CD4-positive, CD25-positive, alpha-beta regulatory T cell (primary cell): ENCODE results near the gene SMIM30. TPM values are rescaled to one million over a fixed set of nuclear protein-coding genes. Genes with fewer than 3 reads are reported as not detected.

ENCODE experiments used
- ATAC-seq, 2 donors: fragments of 150-1000 bp; cut with Tn5 transposase; one replicate each; pipeline ENCODE4 v1.10.0; 2021; ENCODE audit warnings: low read depth in 2 of 2, moderate number of reproducible peaks in 2 of 2, moderate library complexity in 1 of 2
- DNase-seq, 3 donors: peaks; one replicate each; pipeline versions ENCODE4 v3.0.0 to v3.0.0-alpha.2; 2012 to 2022; ENCODE audit warnings: mixed read lengths in 1 of 3
- H3K27ac ChIP-seq: one replicate; pipeline ENCODE4 v1.7.0; 2013; ENCODE audit warnings: mild to moderate bottlenecking, low read length; ENCODE audit not compliant: insufficient read depth, poor library complexity, severe bottlenecking
- H3K27me3 ChIP-seq: one replicate; pipeline ENCODE4 v1.7.0; 2013; ENCODE audit warnings: low read length; ENCODE audit not compliant: control insufficient read depth, insufficient read depth
- H3K36me3 ChIP-seq: one replicate; pipeline ENCODE4 v1.7.0; 2013; ENCODE audit warnings: mild to moderate bottlenecking, low read length, moderate library complexity; ENCODE audit not compliant: control insufficient read depth, insufficient read depth
- H3K4me1 ChIP-seq: 2 replicates; pipeline ENCODE4 v1.7.0; 2013; ENCODE audit warnings: mild to moderate bottlenecking, low read length; ENCODE audit not compliant: insufficient read depth, control insufficient read depth, poor library complexity, severe bottlenecking
- H3K4me3 ChIP-seq: one replicate; pipeline ENCODE4 v1.7.0; 2013; ENCODE audit warnings: low read depth, mild to moderate bottlenecking, low read length, moderate library complexity
- H3K9me3 ChIP-seq, 2 experiments: 1 replicate in 1 of 2; 2 replicates in 1 of 2; pipeline ENCODE4 v1.7.0; 2013; ENCODE audit warnings: low read length in 2 of 2, mild to moderate bottlenecking in 1 of 2, moderate library complexity in 1 of 2; ENCODE audit not compliant: control insufficient read depth in 2 of 2
- H3K27ac Mint-ChIP-seq, 3 donors: one replicate each; pipeline ENCODE4 v1.8.0; 2020 to 2022; ENCODE audit warnings: mild to moderate bottlenecking in 3 of 3, mixed read lengths in 3 of 3, moderate library complexity in 2 of 3
- H3K27me3 Mint-ChIP-seq: one replicate; pipeline ENCODE4 v1.8.0; 2022; ENCODE audit warnings: mild to moderate bottlenecking, mixed read lengths
- H3K36me3 Mint-ChIP-seq: one replicate; pipeline ENCODE4 v1.8.0; 2020; ENCODE audit warnings: mixed read lengths
- H3K4me1 Mint-ChIP-seq, 4 donors: one replicate each; pipeline ENCODE4 v1.8.0; 2020 to 2022; ENCODE audit warnings: mixed read lengths in 4 of 4, mild to moderate bottlenecking in 1 of 4
- H3K4me3 Mint-ChIP-seq, 4 donors: one replicate each; pipeline ENCODE4 v1.8.0; 2020 to 2022; ENCODE audit warnings: mild to moderate bottlenecking in 4 of 4, mixed read lengths in 4 of 4, moderate library complexity in 3 of 4
- H3K9me3 Mint-ChIP-seq, 7 donors: one replicate each; pipeline ENCODE4 v1.8.0; 2020 to 2022; ENCODE audit warnings: mixed read lengths in 7 of 7, mild to moderate bottlenecking in 3 of 7, moderate library complexity in 2 of 7
- polyA plus RNA-seq, 4 donors: library from polyadenylated mRNA; unstranded; fragments of 300-500 nt; fragmentation: Illumina TruSeq; gene quantifications; one replicate each; pipeline ENCODE4 v1.2.3, GENCODE V29; 2021
- total RNA-seq: library from RNA; stranded (reverse); gene quantifications from one replicate; pipeline ENCODE4 v1.2.3, GENCODE V29; 2022

SMIM30 gene
- total and polyA plus RNA-seq, 5 donors from 2014 or later = 10.9 to 66.4 (median 49.1) TPM

DNA sequence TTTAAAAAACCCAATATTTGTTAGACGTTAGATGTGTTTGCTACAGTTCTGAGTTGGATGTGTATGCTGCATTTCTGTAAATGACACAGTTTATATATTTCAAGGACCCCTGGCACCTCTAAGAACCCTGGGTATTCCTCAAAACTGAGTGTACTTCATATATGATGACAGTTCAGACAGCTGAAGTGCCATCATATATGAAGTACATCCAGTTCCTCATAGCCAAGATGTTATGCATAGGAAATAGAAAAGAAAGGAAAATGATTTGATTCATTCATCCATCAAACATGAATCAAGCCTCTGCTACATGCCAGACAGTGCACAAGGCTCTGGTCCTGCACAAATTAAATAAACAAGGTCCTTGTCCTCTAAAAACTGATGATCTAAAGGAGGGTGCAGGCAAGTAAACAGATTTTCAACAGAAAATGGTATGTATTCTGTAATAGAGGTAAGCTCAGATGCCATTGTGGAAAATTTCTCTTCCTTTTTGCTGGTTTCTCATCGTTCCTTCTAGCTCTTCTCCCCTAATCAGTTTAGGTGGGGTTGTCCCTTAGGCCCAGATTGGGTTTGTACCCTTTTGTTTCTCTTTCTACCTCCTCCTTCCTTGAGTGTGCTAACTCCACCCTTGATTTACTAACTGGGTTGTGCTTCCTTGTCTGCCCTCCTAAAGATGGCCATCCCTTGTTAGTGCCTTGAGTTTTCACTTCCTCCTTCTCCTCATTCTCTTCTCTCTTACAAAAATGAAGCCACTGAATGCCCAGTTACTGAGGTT is 25.3 kb upstream of the SMIM30 start:
- Mint-ChIP-seq H3K27me3 (peaks cover 8% of the 10 kb centered on the region), H3K27ac (no peak overlapping the region), H3K9me3 (peaks cover 0 to 3% (median 0%) of the 10 kb centered on the region in 7 donors), H3K36me3 (no peaks in the 10 kb centered on the region), H3K4me1 (no peaks in the 10 kb centered on the region), H3K4me3 (no peak overlapping the region)
- ATAC-seq (no peak), DNase-seq (no peak)
- H3K4me1 ChIP-seq = no peaks in the 10 kb centered on the region
- no peak overlapping the region for H3K27ac ChIP-seq
- peaks cover 8% of the 10 kb centered on the region for H3K27me3 ChIP-seq
- no peaks in the 10 kb centered on the region for H3K36me3 ChIP-seq
- H3K9me3 ChIP-seq = no peaks in the 10 kb centered on the region
- no peak overlapping the region for H3K4me3 ChIP-seq

DNA sequence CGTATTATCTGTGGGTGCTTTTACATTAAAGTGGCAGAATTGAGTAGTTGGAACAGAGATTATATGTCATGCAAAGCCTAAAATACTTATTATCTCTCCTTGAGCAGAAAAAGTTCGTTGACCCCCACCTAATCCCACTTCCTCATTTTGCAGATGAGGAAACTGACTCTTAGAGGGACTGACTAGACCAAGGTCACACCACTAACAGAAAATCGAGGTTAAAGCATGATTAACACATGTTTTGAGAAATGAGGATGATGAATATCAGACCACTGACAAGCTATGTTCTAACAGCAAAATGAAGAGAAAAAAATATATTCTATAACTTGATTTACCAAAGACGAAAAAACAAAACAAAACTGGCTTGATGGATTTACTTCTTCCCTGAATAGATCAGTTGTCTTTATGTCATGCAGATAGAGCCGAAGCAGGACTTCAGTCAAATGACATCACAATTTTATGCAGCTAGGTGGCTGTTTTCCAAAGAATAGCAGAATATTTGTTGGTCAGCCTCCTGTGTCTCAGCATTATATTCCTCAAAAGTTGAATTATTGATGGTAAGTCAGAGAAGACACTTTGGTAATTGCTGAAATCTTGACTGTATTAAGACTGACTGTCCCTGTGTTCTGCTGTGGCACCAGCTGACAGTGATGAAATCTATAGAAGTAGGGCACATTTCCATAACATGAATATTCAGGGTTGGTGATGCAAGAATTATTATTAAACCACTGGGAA is 24.2 kb upstream of the SMIM30 start:
- no peak overlapping the region for H3K4me3 Mint-ChIP-seq
- no peaks in the 10 kb centered on the region for H3K4me1 ChIP-seq
- peaks cover 0 to 3% (median 0%) of the 10 kb centered on the region in 7 donors for H3K9me3 Mint-ChIP-seq
- no peaks in the 10 kb centered on the region for H3K4me1 Mint-ChIP-seq
- H3K9me3 ChIP-seq = no peaks in the 10 kb centered on the region
- no peak overlapping the region for H3K27ac ChIP-seq
- no peaks in the 10 kb centered on the region for H3K36me3 Mint-ChIP-seq
- no peak overlapping the region for H3K27ac Mint-ChIP-seq
- H3K4me3 ChIP-seq = no peak overlapping the region
- ATAC-seq = no peak
- H3K27me3 Mint-ChIP-seq = peaks cover 6% of the 10 kb centered on the region
- peaks cover 6% of the 10 kb centered on the region for H3K27me3 ChIP-seq
- no peaks in the 10 kb centered on the region for H3K36me3 ChIP-seq
- no peak for DNase-seq

DNA sequence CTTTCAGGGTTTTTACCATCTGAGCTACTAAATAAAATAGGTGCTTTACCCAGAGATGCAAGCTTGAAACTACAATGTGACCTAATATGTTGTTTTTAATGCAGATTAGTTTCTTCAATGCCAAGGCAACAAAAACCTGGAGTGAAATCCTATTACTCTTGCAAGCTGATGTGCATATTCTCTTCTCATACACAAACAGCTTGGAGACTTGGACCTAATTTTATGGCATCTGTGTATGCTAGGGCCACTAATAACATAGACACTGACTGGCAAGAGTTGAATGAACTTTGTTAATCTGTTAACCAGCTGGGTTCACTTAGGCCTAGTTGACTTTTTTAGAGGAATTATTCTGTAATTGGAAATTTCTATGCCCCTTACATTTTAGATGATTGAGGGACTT is 23.4 kb upstream of the SMIM30 start:
- Histone ChIP-seq H3K27ac (no peak overlapping the region), H3K4me3 (no peak overlapping the region), H3K36me3 (no peaks in the 10 kb centered on the region), H3K9me3 (no peaks in the 10 kb centered on the region), H3K4me1 (no peaks in the 10 kb centered on the region), H3K27me3 (peaks cover 4% of the 10 kb centered on the region)
- DNase-seq (no peak), ATAC-seq (no peak)
- Mint-ChIP-seq H3K36me3 (no peaks in the 10 kb centered on the region), H3K9me3 (peaks cover 0 to 3% (median 0%) of the 10 kb centered on the region in 7 donors), H3K27me3 (peaks cover 6% of the 10 kb centered on the region), H3K27ac (no peak overlapping the region), H3K4me1 (no peaks in the 10 kb centered on the region), H3K4me3 (no peak overlapping the region)

DNA sequence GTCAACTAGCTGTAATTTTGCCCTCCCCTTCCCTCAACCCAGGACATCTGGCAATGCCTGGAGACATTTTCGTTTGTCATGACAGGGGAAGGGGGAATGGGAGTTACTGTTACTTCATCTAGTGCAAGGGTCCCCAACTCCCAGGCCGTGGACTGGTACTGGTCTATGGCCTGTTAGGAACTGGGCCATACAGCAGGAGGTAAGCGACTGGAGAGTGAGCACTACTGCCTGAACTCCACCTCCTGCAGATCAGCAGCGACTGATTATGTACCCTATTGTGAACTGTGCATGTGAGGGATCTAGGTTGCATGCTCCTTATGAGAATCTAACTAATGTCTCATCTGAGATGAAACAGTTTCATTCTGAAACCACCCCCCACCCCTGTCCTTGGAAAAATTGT is 22.6 kb upstream of the SMIM30 start:
- no peak overlapping the region for H3K4me3 Mint-ChIP-seq
- no peak for ATAC-seq
- Histone ChIP-seq H3K4me1 (no peaks in the 10 kb centered on the region), H3K36me3 (no peaks in the 10 kb centered on the region), H3K27ac (no peak overlapping the region), H3K27me3 (peaks cover 5% of the 10 kb centered on the region), H3K4me3 (no peak overlapping the region), H3K9me3 (no peaks in the 10 kb centered on the region)
- no peak overlapping the region for H3K27ac Mint-ChIP-seq
- H3K9me3 Mint-ChIP-seq = peaks cover 0 to 3% (median 0%) of the 10 kb centered on the region in 7 donors
- no peaks in the 10 kb centered on the region for H3K4me1 Mint-ChIP-seq
- peaks cover 6% of the 10 kb centered on the region for H3K27me3 Mint-ChIP-seq
- no peaks in the 10 kb centered on the region for H3K36me3 Mint-ChIP-seq
- no peak for DNase-seq

DNA sequence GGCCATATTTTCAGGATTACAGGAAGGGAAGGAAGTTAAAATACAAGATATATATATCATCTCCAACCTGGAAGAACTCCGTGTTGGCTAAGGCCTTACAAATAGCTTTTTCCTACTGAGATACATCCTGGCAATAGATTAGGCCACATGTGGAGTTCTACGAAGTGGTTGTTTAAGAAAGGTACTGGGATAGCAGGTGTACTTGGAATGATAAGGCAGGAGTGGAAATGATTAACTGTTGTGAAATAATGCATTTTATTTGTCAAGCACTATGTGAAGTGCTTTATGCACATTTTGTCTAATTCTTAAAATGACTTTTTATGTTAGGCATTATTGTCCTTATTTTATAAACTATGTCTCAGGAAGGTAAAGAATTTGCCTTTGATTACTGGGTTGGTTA is 18.9 kb upstream of the SMIM30 start:
- ATAC-seq (no peak), DNase-seq (no peak)
- Histone ChIP-seq H3K4me3 (no peak overlapping the region), H3K27me3 (peaks cover 2% of the 10 kb centered on the region), H3K4me1 (no peaks in the 10 kb centered on the region), H3K27ac (no peak overlapping the region), H3K36me3 (no peaks in the 10 kb centered on the region), H3K9me3 (no peaks in the 10 kb centered on the region)
- Mint-ChIP-seq H3K27me3 (no peaks in the 10 kb centered on the region), H3K4me3 (no peak overlapping the region), H3K36me3 (no peaks in the 10 kb centered on the region), H3K9me3 (no peaks in the 10 kb centered on the region), H3K4me1 (no peaks in the 10 kb centered on the region), H3K27ac (peak overlapping the region in 1 of 3 donors; percentile 4)

DNA sequence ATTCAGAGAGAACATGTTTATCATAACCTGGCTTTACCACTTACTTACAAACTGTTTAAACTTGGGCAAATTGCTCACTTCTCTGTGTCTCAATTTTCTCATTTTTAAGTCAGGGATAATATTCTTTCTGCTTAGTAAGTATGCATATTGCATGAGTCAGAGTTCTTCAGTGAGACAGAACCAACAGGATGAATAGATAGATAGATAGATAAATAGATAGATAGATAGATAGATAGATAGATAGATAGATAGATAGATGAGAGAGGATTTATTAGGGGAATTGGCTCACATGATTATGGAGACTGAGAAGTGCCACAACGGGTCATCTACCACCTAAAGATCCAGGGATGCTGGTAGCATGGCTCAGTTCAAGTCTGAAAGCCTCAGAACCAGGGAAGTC is 15.7 kb upstream of the SMIM30 start:
- no peaks in the 10 kb centered on the region for H3K36me3 ChIP-seq
- H3K4me3 ChIP-seq = no peak overlapping the region
- Mint-ChIP-seq H3K4me3 (no peak overlapping the region), H3K36me3 (no peaks in the 10 kb centered on the region), H3K27me3 (no peaks in the 10 kb centered on the region), H3K27ac (no peak overlapping the region), H3K4me1 (no peaks in the 10 kb centered on the region), H3K9me3 (peaks cover 0 to 2% (median 0%) of the 10 kb centered on the region in 7 donors)
- no peaks in the 10 kb centered on the region for H3K9me3 ChIP-seq
- DNase-seq (no peak), ATAC-seq (no peak)
- no peaks in the 10 kb centered on the region for H3K4me1 ChIP-seq
- H3K27me3 ChIP-seq = peaks cover 5% of the 10 kb centered on the region
- no peak overlapping the region for H3K27ac ChIP-seq

DNA sequence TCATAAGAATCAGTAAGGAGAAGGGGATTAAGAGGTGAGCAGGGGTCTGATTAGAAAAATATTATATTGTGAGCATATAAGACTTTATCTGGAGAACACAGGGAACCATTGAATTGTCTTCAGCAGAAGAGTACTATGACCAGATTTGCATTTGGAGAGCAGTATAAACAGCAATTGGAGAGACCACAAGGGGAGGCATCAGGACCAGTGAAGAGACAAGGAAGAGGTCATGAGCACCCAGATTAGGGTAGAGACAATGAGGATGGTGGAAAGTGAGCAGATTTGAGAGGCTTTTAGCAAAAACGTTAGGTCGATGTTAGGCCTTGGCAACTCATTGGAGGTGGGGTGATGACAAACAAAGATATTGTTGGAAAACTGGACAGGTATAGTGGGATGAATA is 13.0 kb upstream of the SMIM30 start:
- ATAC-seq = no peak
- no peaks in the 10 kb centered on the region for H3K36me3 Mint-ChIP-seq
- Histone ChIP-seq H3K27me3 (peaks cover 3% of the 10 kb centered on the region), H3K27ac (no peak overlapping the region), H3K9me3 (no peaks in the 10 kb centered on the region), H3K36me3 (no peaks in the 10 kb centered on the region), H3K4me3 (no peak overlapping the region), H3K4me1 (no peaks in the 10 kb centered on the region)
- H3K27me3 Mint-ChIP-seq = no peaks in the 10 kb centered on the region
- H3K27ac Mint-ChIP-seq = no peak overlapping the region
- peaks cover 0 to 2% (median 0%) of the 10 kb centered on the region in 7 donors for H3K9me3 Mint-ChIP-seq
- no peak overlapping the region for H3K4me3 Mint-ChIP-seq
- DNase-seq = no peak
- H3K4me1 Mint-ChIP-seq = no peaks in the 10 kb centered on the region
